ENCODE data around the gene PAWR. TPM values are rescaled to one million over a fixed set of nuclear protein-coding genes. Genes with fewer than 3 reads are reported as not detected.

Gene PAWR
- total and polyA plus RNA-seq, 4 donors, result 42.7 to 150 (median 86.7) TPM

DNA sequence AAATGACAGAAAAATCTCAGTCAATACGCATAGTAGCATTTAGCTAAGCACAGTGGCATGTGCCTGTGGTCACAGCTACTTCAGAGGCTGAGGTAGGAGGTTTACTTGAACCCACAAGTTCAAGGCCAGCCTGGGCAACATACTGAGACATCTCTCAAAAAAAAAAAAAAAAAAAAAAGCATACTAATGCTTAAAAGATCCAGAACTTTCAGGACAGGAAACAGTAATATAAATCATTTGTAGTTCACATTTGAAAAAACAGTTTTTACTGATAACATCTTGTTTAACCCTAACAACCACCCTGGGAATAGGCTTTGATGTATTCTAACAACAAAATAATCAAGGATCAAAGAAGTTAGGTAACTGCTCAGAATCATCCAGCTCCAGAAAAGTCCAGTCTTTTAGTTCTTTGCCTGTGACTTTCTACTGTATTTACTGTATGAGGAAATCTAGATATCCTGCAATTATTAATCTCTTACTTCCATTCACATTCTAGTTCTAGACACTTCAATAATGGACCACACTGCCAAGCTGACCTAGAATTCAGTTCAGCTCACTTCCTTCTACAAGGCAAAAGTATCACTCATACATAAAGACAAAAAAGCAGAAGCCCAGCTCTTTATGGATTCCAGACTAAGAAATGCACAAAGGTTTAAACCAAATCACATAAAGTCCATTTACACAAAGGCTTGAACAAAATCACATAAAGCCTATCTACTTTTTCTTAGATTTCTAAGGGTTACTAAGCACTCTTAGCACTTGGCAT, 28.5 kb downstream of the PAWR start:
- intact Hi-C loops (cut with DNase I), result no loop called here
- no peak overlapping the region for H3K4me3 ChIP-seq (ENCODE audit: low read length in 2 of 2)
- WGBS, 2 donors, result 84 to 92% methylated on average over 1 of the region's 1 CpG
- peaks cover 0 to 3% of the 10 kb centered on the region in 2 donors for H3K4me1 ChIP-seq (ENCODE audit: control insufficient read depth in 1 of 2, insufficient read depth in 2 of 2, low read length in 2 of 2)
- H3K9me3 ChIP-seq (ENCODE audit: control insufficient read depth, low read length), result no peaks in the 10 kb centered on the region
- no peak for DNase-seq
- no peak for ATAC-seq (ENCODE audit: low FRiP score)
- no peaks in the 10 kb centered on the region for H3K36me3 ChIP-seq (ENCODE audit: control insufficient read depth in 1 of 2, insufficient read depth in 2 of 2, low read length in 1 of 2)
- H3K27ac ChIP-seq (ENCODE audit: low read depth in 1 of 2, low read length in 2 of 2), result no peak overlapping the region
- H3K27me3 ChIP-seq (ENCODE audit: control insufficient read depth in 1 of 2, insufficient read depth in 2 of 2, low read length in 1 of 2), result no peaks in the 10 kb centered on the region

DNA sequence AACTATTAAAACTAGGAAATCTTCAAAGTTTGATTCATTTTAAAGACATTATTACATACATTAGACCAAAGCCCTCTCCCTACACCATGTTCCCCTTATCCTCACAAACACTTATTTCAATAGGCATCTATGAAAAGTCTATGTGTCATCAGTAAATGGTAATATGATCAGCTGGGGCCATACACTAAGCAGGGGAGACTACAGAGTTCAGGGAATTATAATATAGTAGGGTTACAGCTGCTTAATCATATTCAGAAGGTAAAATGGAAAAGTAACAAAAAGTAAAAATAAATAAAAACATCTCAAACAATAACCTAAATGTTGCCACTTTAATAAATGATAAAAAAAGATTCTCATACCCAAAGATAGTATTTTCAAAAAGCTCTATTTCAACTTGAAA, 29.1 kb downstream of the PAWR start:
- intact Hi-C loops (cut with DNase I), result no loop called here
- no peaks in the 10 kb centered on the region for H3K36me3 ChIP-seq (ENCODE audit: control insufficient read depth in 1 of 2, insufficient read depth in 2 of 2, low read length in 1 of 2)
- H3K4me3 ChIP-seq (ENCODE audit: low read length in 2 of 2), result no peak overlapping the region
- ATAC-seq (ENCODE audit: low FRiP score), result no peak
- H3K4me1 ChIP-seq (ENCODE audit: control insufficient read depth in 1 of 2, insufficient read depth in 2 of 2, low read length in 2 of 2), result peaks cover 0 to 3% of the 10 kb centered on the region in 2 donors
- H3K27me3 ChIP-seq (ENCODE audit: control insufficient read depth in 1 of 2, insufficient read depth in 2 of 2, low read length in 1 of 2), result no peaks in the 10 kb centered on the region
- no peak overlapping the region for H3K27ac ChIP-seq (ENCODE audit: low read depth in 1 of 2, low read length in 2 of 2)
- no peaks in the 10 kb centered on the region for H3K9me3 ChIP-seq (ENCODE audit: control insufficient read depth, low read length)
- DNase-seq, result no peak

DNA sequence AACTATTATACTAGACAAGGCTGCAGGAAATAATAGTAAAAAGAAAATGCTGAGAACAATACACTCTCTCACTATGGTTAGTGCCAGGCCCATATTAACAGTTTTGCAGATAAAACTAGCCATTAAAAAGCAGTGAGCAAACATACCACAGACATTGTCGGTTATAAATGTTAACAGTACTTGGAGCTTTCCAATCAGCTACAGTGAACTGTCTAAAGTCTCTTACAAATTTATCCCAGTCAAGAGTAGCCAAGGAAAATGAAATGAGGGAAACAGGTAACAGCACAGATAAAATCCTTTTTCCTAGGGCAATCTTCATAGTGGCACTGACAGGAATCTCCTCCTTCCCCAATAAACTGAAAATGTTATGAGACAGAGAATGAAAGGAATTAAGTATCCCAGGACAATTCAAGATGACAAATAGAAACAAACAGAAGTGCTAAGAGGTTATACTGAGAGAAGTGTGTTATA, 30.8 kb downstream of the PAWR start:
- no peak for DNase-seq
- Histone ChIP-seq H3K27ac (ENCODE audit: low read depth in 1 of 2, low read length in 2 of 2) (no peak overlapping the region), H3K4me3 (ENCODE audit: low read length in 2 of 2) (no peak overlapping the region), H3K9me3 (ENCODE audit: control insufficient read depth, low read length) (no peaks in the 10 kb centered on the region), H3K36me3 (ENCODE audit: control insufficient read depth in 1 of 2, insufficient read depth in 2 of 2, low read length in 1 of 2) (no peaks in the 10 kb centered on the region), H3K4me1 (ENCODE audit: control insufficient read depth in 1 of 2, insufficient read depth in 2 of 2, low read length in 2 of 2) (peaks cover 3 to 5% of the 10 kb centered on the region in 2 donors), H3K27me3 (ENCODE audit: control insufficient read depth in 1 of 2, insufficient read depth in 2 of 2, low read length in 1 of 2) (no peaks in the 10 kb centered on the region)
- no peak for ATAC-seq (ENCODE audit: low FRiP score)
- intact Hi-C loops (cut with DNase I), result no loop called here
- 5 to 9% methylated on average over 1 of the region's 1 CpG for WGBS, 2 donors

DNA sequence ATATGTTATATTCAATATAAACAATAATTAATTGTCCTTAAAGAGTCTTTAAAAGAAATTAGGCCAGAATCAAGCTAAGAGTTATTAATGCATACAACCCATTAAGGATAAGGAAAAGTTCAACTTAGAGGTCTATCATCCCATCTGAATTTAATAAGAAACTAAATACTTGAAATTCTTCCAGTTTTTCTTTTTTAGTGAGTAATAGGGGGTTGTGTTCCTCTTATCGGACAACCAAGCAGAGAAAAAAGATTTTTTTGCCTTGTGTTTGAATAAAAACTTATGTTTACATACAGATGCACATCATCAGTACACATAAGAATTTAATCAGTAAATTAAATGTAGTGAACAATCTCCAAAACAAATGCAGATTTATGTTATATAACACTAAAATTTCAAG, 32.5 kb downstream of the PAWR start:
- H3K4me1 ChIP-seq (ENCODE audit: control insufficient read depth in 1 of 2, insufficient read depth in 2 of 2, low read length in 2 of 2), result peaks cover 3 to 5% of the 10 kb centered on the region in 2 donors
- no peak overlapping the region for H3K27ac ChIP-seq (ENCODE audit: low read depth in 1 of 2, low read length in 2 of 2)

DNA sequence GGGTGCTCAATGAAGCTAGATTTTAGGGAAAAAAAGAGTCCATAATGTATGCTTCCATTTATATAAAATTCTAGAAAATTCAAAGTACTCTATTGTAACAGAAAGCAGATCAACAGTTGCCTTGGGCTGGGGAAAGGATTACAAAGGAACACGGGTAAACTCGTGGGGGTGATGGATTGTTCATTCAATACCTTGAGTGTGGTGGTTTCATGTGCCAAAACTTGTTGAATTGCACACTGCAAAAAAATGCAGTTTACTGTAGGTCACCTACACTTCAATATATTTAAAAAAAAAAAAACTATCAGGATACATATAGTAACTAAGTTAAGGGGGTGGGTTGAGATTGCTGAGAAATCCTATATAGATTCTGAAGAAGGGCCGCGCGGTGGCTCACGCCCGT, 33.6 kb downstream of the PAWR start:
- WGBS, 2 donors, result 95 to 97% methylated on average over 7 of the region's 7 CpGs

More for the DNA sequence above, 32.5 kb downstream of the PAWR start:
- H3K4me3 ChIP-seq (ENCODE audit: low read length in 2 of 2), result no peak overlapping the region
- H3K27me3 ChIP-seq (ENCODE audit: control insufficient read depth in 1 of 2, insufficient read depth in 2 of 2, low read length in 1 of 2), result no peaks in the 10 kb centered on the region
- 7 to 13% methylated on average over 1 of the region's 1 CpG for WGBS, 2 donors
- H3K36me3 ChIP-seq (ENCODE audit: control insufficient read depth in 1 of 2, insufficient read depth in 2 of 2, low read length in 1 of 2), result no peaks in the 10 kb centered on the region
- ATAC-seq (ENCODE audit: low FRiP score) (no peak), DNase-seq (no peak)
- H3K9me3 ChIP-seq (ENCODE audit: control insufficient read depth, low read length), result no peaks in the 10 kb centered on the region
- intact Hi-C loops (cut with DNase I), result no loop called here

DNA sequence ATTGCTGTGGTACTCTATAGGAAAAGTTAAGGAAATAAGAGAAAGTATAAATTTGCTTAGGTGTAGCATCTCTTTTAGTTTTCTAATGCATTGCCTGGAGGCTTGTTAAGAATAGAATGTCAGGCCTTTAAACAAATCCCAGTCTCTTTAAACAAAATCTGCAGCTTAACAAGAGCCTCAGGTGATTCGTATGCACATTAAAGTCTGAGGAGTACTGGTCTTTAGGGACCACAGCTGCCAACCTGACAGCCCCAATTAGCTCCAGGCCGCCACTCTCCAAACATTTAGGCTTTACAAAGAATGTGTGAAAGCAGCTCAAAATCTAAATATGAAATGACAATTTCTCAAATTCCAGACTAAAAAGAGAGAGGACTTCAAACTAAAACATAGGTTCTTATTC, 35.7 kb downstream of the PAWR start:
- Histone ChIP-seq H3K4me3 (ENCODE audit: low read length in 2 of 2) (no peak overlapping the region), H3K36me3 (ENCODE audit: control insufficient read depth in 1 of 2, insufficient read depth in 2 of 2, low read length in 1 of 2) (no peaks in the 10 kb centered on the region), H3K27me3 (ENCODE audit: control insufficient read depth in 1 of 2, insufficient read depth in 2 of 2, low read length in 1 of 2) (no peaks in the 10 kb centered on the region), H3K27ac (ENCODE audit: low read depth in 1 of 2, low read length in 2 of 2) (no peak overlapping the region), H3K9me3 (ENCODE audit: control insufficient read depth, low read length) (no peaks in the 10 kb centered on the region), H3K4me1 (ENCODE audit: control insufficient read depth in 1 of 2, insufficient read depth in 2 of 2, low read length in 2 of 2) (peaks cover 3 to 8% of the 10 kb centered on the region in 2 donors)
- WGBS, 2 donors, result 71 to 87% methylated on average over 2 of the region's 2 CpGs
- intact Hi-C loops (cut with DNase I), result no loop called here
- no peak for ATAC-seq (ENCODE audit: low FRiP score)
- DNase-seq, result no peak

More for the DNA sequence above, 33.6 kb downstream of the PAWR start:
- Histone ChIP-seq H3K9me3 (ENCODE audit: control insufficient read depth, low read length) (no peaks in the 10 kb centered on the region), H3K27ac (ENCODE audit: low read depth in 1 of 2, low read length in 2 of 2) (no peak overlapping the region), H3K36me3 (ENCODE audit: control insufficient read depth in 1 of 2, insufficient read depth in 2 of 2, low read length in 1 of 2) (no peaks in the 10 kb centered on the region), H3K4me3 (ENCODE audit: low read length in 2 of 2) (no peak overlapping the region), H3K27me3 (ENCODE audit: control insufficient read depth in 1 of 2, insufficient read depth in 2 of 2, low read length in 1 of 2) (no peaks in the 10 kb centered on the region), H3K4me1 (ENCODE audit: control insufficient read depth in 1 of 2, insufficient read depth in 2 of 2, low read length in 2 of 2) (peaks cover 3 to 5% of the 10 kb centered on the region in 2 donors)
- DNase-seq (no peak), ATAC-seq (ENCODE audit: low FRiP score) (no peak)
- intact Hi-C loops (cut with DNase I), result no loop called here

DNA sequence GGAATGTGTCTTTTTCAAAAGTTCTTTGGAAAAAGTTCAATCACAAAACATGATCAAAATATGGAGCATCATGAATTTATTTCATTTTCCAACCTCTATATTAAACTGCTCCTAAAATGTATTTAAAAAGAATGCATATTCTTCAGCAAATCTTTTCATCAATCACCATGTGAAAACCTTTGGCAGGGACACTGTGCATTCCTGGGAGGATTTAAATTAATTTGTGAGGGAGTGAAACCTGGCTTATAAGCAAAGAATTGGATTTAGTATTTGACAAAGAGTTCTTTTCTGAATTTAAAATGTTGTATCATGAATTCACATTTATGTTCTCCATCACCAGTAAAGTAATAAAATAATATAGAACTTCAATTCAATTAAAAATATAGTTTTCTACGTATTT, 38.2 kb downstream of the PAWR start:
- no peaks in the 10 kb centered on the region for H3K27me3 ChIP-seq (ENCODE audit: control insufficient read depth in 1 of 2, insufficient read depth in 2 of 2, low read length in 1 of 2)
- WGBS, 2 donors, result 69 to 76% methylated on average over 1 of the region's 1 CpG

DNA sequence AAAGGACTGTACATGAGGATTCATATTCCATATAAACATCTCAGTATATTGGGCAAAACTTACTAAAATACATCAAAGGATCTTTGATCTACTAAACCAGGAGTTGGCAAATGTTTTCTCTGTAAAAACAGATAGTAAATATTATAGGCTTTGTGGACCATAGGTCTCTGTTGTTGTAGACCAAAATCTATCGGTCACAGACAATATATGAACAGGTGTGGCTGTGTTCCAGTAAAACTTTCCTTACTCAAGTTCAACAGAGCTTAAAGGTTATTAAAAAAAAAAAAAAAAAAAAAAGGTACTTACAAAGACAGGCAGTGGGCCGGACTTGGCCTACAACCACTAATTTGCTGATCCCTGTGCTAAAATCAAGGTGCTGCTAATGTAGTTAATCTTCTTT, 40.3 kb downstream of the PAWR start:
- Histone ChIP-seq H3K27ac (ENCODE audit: low read depth in 1 of 2, low read length in 2 of 2) (no peak overlapping the region), H3K27me3 (ENCODE audit: control insufficient read depth in 1 of 2, insufficient read depth in 2 of 2, low read length in 1 of 2) (no peaks in the 10 kb centered on the region), H3K4me3 (ENCODE audit: low read length in 2 of 2) (no peak overlapping the region), H3K9me3 (ENCODE audit: control insufficient read depth, low read length) (no peaks in the 10 kb centered on the region), H3K4me1 (ENCODE audit: control insufficient read depth in 1 of 2, insufficient read depth in 2 of 2, low read length in 2 of 2) (peaks cover 0 to 8% of the 10 kb centered on the region in 2 donors), H3K36me3 (ENCODE audit: control insufficient read depth in 1 of 2, insufficient read depth in 2 of 2, low read length in 1 of 2) (no peaks in the 10 kb centered on the region)
- intact Hi-C loops (cut with DNase I), result no loop called here
- DNase-seq, result no peak
- no peak for ATAC-seq (ENCODE audit: low FRiP score)
- 92 to 98% methylated on average over 2 of the region's 2 CpGs for WGBS, 2 donors

More for the DNA sequence above, 38.2 kb downstream of the PAWR start:
- Histone ChIP-seq H3K36me3 (ENCODE audit: control insufficient read depth in 1 of 2, insufficient read depth in 2 of 2, low read length in 1 of 2) (no peaks in the 10 kb centered on the region), H3K9me3 (ENCODE audit: control insufficient read depth, low read length) (no peaks in the 10 kb centered on the region), H3K4me1 (ENCODE audit: control insufficient read depth in 1 of 2, insufficient read depth in 2 of 2, low read length in 2 of 2) (peaks cover 0 to 8% of the 10 kb centered on the region in 2 donors), H3K27ac (ENCODE audit: low read depth in 1 of 2, low read length in 2 of 2) (no peak overlapping the region), H3K4me3 (ENCODE audit: low read length in 2 of 2) (no peak overlapping the region)
- DNase-seq (no peak), ATAC-seq (ENCODE audit: low FRiP score) (no peak)
- intact Hi-C loops (cut with DNase I), result no loop called here

DNA sequence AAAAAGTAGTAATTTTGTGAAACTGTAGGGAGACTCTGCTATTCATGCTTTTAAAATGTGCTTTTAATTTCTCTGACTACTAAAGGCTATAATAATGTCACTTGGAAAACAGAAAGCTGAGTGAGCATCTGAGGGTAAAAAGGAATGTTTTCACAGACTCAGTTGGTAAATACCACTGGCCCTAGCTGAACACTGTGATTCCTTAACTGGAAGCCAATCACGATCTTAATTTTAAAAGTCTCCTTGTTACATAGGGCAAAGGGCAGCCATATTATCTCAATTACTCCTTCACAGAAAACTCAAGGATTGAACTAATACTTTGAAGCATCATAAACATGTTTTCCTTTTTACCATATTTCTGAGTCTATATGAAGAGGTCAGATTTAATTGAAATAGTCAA, 41.9 kb downstream of the PAWR start:
- intact Hi-C loops (cut with DNase I), result no loop called here
- DNase-seq (no peak), ATAC-seq (ENCODE audit: low FRiP score) (no peak)
- no peaks in the 10 kb centered on the region for H3K36me3 ChIP-seq (ENCODE audit: control insufficient read depth in 1 of 2, insufficient read depth in 2 of 2, low read length in 1 of 2)
- H3K9me3 ChIP-seq (ENCODE audit: control insufficient read depth, low read length), result no peaks in the 10 kb centered on the region
- no peaks in the 10 kb centered on the region for H3K27me3 ChIP-seq (ENCODE audit: control insufficient read depth in 1 of 2, insufficient read depth in 2 of 2, low read length in 1 of 2)
- H3K4me3 ChIP-seq (ENCODE audit: low read length in 2 of 2), result no peak overlapping the region
- H3K27ac ChIP-seq (ENCODE audit: low read depth in 1 of 2, low read length in 2 of 2), result no peak overlapping the region
- H3K4me1 ChIP-seq (ENCODE audit: control insufficient read depth in 1 of 2, insufficient read depth in 2 of 2, low read length in 2 of 2), result peaks cover 0 to 6% of the 10 kb centered on the region in 2 donors
- WGBS, 2 donors, result 43 to 45% methylated on average over 1 of the region's 1 CpG
